ENCODE data around the gene ALX4. TPM values are rescaled to one million over a fixed set of nuclear protein-coding genes. Genes with fewer than 3 reads are reported as not detected.

ALX4 gene
- total and polyA plus RNA-seq, 2 of the 8 experiments (the other 6 are each of a cell fraction or from before 2014, with no cell fraction given): not detected

GRCh38 chr11:44275241-44275640, 34.7 kb downstream of the ALX4 start:
- Histone ChIP-seq H3K4me1 (replicated peaks in 1 of 4; ENCODE audit: control insufficient read depth in 3 of 4, insufficient read depth in 4 of 4, low read length in 3 of 4) (no peaks in the 10 kb centered on the region), H3K56ac (replicated peaks; ENCODE audit: insufficient read length, low read depth, low read length) (no peak overlapping the region), H3K79me2 (ENCODE audit: control insufficient read depth in 1 of 2, insufficient read depth in 2 of 2, low read length in 2 of 2) (no peaks in the 10 kb centered on the region), H4K20me1 (replicated peaks in 1 of 2; ENCODE audit: control insufficient read depth in 1 of 2, insufficient read depth in 2 of 2, low read length in 2 of 2) (no peaks in the 10 kb centered on the region), H4K91ac (replicated peaks; ENCODE audit: insufficient read length, low read length) (no peak overlapping the region), H3K4ac (replicated peaks; ENCODE audit: insufficient read length, low read depth, low read length) (no peak overlapping the region), H2AFZ (ENCODE audit: low read length) (no peak overlapping the region), H3K27ac (ENCODE audit: low read depth, low read length) (no peak overlapping the region), H3K23me2 (ENCODE audit: low read depth, low read length) (peaks cover 6% of the 10 kb centered on the region; the same call in 1 of the 2 replicates), H2BK12ac (ENCODE audit: low read depth, low read length) (no peak overlapping the region), H2BK120ac (replicated peaks; ENCODE audit: low read depth, low read length) (no peak overlapping the region), H2BK20ac (ENCODE audit: low read length) (no peak overlapping the region), H3K4me2 (ENCODE audit: insufficient read depth in 1 of 2, low read depth in 2 of 2, low read length in 2 of 2) (no peak overlapping the region), H3K79me1 (ENCODE audit: low read depth, low read length) (no peaks in the 10 kb centered on the region), H2BK15ac (ENCODE audit: low read length) (no peak overlapping the region), H3K18ac (ENCODE audit: extremely low read depth, low read length) (no peak overlapping the region), H3K27me3 (replicated peaks in 1 of 4; ENCODE audit: control insufficient read depth in 3 of 4, extremely low read depth in 1 of 4, insufficient read depth in 3 of 4, low read length in 3 of 4) (no peaks in the 10 kb centered on the region), H3K23ac (ENCODE audit: insufficient read length) (no peak overlapping the region), H3K9ac (replicated peaks in 1 of 4; ENCODE audit: extremely low read depth in 1 of 4, low read depth in 3 of 4, low read length in 3 of 4) (no peak overlapping the region), H2AK5ac (ENCODE audit: low read depth, low read length) (no peak overlapping the region), H3K36me3 (ENCODE audit: control insufficient read depth in 2 of 4, insufficient read depth in 4 of 4, low read length in 3 of 4) (no peaks in the 10 kb centered on the region), H3K9me3 (ENCODE audit: insufficient read depth in 2 of 2, low read depth in 1 of 2, low read length in 1 of 2) (no peaks in the 10 kb centered on the region), H2BK5ac (ENCODE audit: low read depth, low read length) (no peak overlapping the region), H4K8ac (ENCODE audit: extremely low read depth, insufficient read depth, low read length) (no peak overlapping the region), H3K14ac (ENCODE audit: insufficient read length) (no peak overlapping the region), H4K5ac (ENCODE audit: insufficient read length, low read depth, low read length) (no peak overlapping the region), H3K4me3 (ENCODE audit: extremely low read depth in 1 of 4, insufficient read depth in 2 of 4, low read depth in 3 of 4, low read length in 4 of 4) (no peak overlapping the region)
- no peak for TF ChIP-seq JUN (IDR thresholded peaks at IDR 0.05; ENCODE audit: low read depth, low read length)
- no peak for TF ChIP-seq POLR2AphosphoS5 (IDR thresholded peaks at IDR 0.05; ENCODE audit: low read depth, low read length)
- TF ChIP-seq POU5F1 (IDR thresholded peaks at IDR 0.05; ENCODE audit: low read depth, low read length): no peak
- TF ChIP-seq CHD2 (IDR thresholded peaks at IDR 0.05; ENCODE audit: low read length): no peak
- TF ChIP-seq MAX (IDR thresholded peaks at IDR 0.05): no peak
- TF ChIP-seq GABPA (IDR thresholded peaks at IDR 0.05; ENCODE audit: borderline replicate concordance, insufficient read depth, low read length): no peak
- TF ChIP-seq TEAD4 (IDR thresholded peaks at IDR 0.05; ENCODE audit: low read depth, low read length): no peak
- 96% methylated on average over 9 of the region's 10 CpGs; no CpG with 5 or more reads in 1 of the 2 experiments for WGBS, 2 experiments (ENCODE audit: extremely low coverage in 1 of 2, insufficient coverage in 1 of 2, insufficient read length in 1 of 2, insufficient replicate concordance in 2 of 2, low coverage in 1 of 2, low lambda C conversion rate in 2 of 2, missing lambda C conversion rate in 1 of 2)
- DNase-seq (ENCODE audit: low read depth in 1 of 2, low spot score in 2 of 2) (no peak), FAIRE-seq (no peak)
- ChIA-PET CTCF (ENCODE audit: partially characterized antibody) (interaction anchor here (0.6 to 2.0 kb wide), 4 partner anchors 11 to 155 kb away, joined by 3 to 13 read pairs (median 6); no protein-coding TSS in a partner anchor), POLR2A (ENCODE audit: partially characterized antibody) (no interaction called here)
